HG03457 (cell line): ENCODE results near the gene ZNF831.

Experiments used
- ATAC-seq: cut with Tn5 transposase; IDR thresholded peaks from one replicate; pipeline ENCODE4 v1.9.1; 2021; ENCODE audit warnings: moderate number of reproducible peaks; ENCODE audit not compliant: unreplicated experiment

Gene ZNF831

GRCh38 chr20:59177266-59178250, 13.9 kb downstream of the ZNF831 start:
- no peak for ATAC-seq

GRCh38 chr20:59178983-59179595, 15.5 kb downstream of the ZNF831 start:
- no peak for ATAC-seq

- ATAC-seq: no peak
Observed at GRCh38 chr20:59179988-59180387, 16.4 kb downstream of the ZNF831 start.

- no peak for ATAC-seq
Observed at GRCh38 chr20:59181936-59182335, 18.3 kb downstream of the ZNF831 start.

- ATAC-seq: no peak
Observed at GRCh38 chr20:59182401-59183044, 18.9 kb downstream of the ZNF831 start.

GRCh38 chr20:59183751-59184150, 20.1 kb downstream of the ZNF831 start:
- ATAC-seq: no peak

GRCh38 chr20:59184880-59185447, 21.3 kb downstream of the ZNF831 start:
- no peak for ATAC-seq

GRCh38 chr20:59185809-59186208, 22.2 kb downstream of the ZNF831 start:
- ATAC-seq: no peak

- no peak for ATAC-seq
Observed at GRCh38 chr20:59190466-59190865, 26.8 kb downstream of the ZNF831 start.

GRCh38 chr20:59191036-59191755, 27.6 kb downstream of the ZNF831 start:
- no peak for ATAC-seq

GRCh38 chr20:59191756-59192532, 28.3 kb downstream of the ZNF831 start:
- no peak for ATAC-seq

- no peak for ATAC-seq
Observed at GRCh38 chr20:59192533-59192896, 28.9 kb downstream of the ZNF831 start.

GRCh38 chr20:59193325-59193724, 29.7 kb downstream of the ZNF831 start:
- ATAC-seq: no peak

GRCh38 chr20:59194023-59194935, 30.7 kb downstream of the ZNF831 start:
- no peak for ATAC-seq

GRCh38 chr20:59195316-59195993, 31.8 kb downstream of the ZNF831 start:
- no peak for ATAC-seq

GRCh38 chr20:59204165-59204894, 40.7 kb downstream of the ZNF831 start:
- no peak for ATAC-seq

GRCh38 chr20:59205044-59205443, 41.4 kb downstream of the ZNF831 start:
- ATAC-seq: no peak

- no peak for ATAC-seq
Observed at GRCh38 chr20:59207235-59207634, 43.6 kb downstream of the ZNF831 start.
